HG02884 (cell line): Measurements from ENCODE around the gene CARHSP1.
"Not testable (repeated sequence)": the region's sequence is repeated elsewhere in the genome, so short reads cannot be mapped to it uniquely, and the experiment has no call there.

Experiments
- ATAC-seq: cut with Tn5 transposase; IDR thresholded peaks from one replicate; pipeline ENCODE4 v1.9.1; 2021; ENCODE audit warnings: mild to moderate bottlenecking, moderate library complexity; ENCODE audit not compliant: unreplicated experiment

CARHSP1 gene

GRCh38 chr16:8873866-8874195, 5.0 kb upstream of the CARHSP1 start:
- not testable (repeated sequence) for ATAC-seq

GRCh38 chr16:8872967-8873865, 4.4 kb upstream of the CARHSP1 start:
- ATAC-seq: no peak

DNA sequence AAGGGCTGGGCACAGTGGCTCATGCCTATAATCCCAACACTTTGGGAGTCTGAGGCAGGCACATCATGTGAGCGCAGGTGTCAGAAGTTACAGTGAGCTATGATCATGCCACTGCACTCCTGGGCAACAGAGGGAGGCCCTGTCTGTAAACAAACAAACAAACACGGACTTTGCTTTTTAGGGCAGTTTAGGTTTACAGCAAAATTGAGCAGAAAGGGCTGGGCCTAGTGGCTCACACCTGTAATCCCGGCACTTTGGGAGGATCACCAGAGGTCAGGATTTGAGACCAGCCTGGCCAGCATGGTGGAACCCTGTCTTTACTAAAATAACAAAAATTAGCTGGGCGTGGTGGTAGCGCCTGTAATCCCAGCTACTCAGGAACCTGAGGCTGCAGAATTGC, 3.3 kb upstream of the CARHSP1 start:
- no peak for ATAC-seq

- not testable (repeated sequence) for ATAC-seq
These were observed 1.1 kb upstream of the CARHSP1 start for GRCh38 chr16:8869988-8870241.

DNA sequence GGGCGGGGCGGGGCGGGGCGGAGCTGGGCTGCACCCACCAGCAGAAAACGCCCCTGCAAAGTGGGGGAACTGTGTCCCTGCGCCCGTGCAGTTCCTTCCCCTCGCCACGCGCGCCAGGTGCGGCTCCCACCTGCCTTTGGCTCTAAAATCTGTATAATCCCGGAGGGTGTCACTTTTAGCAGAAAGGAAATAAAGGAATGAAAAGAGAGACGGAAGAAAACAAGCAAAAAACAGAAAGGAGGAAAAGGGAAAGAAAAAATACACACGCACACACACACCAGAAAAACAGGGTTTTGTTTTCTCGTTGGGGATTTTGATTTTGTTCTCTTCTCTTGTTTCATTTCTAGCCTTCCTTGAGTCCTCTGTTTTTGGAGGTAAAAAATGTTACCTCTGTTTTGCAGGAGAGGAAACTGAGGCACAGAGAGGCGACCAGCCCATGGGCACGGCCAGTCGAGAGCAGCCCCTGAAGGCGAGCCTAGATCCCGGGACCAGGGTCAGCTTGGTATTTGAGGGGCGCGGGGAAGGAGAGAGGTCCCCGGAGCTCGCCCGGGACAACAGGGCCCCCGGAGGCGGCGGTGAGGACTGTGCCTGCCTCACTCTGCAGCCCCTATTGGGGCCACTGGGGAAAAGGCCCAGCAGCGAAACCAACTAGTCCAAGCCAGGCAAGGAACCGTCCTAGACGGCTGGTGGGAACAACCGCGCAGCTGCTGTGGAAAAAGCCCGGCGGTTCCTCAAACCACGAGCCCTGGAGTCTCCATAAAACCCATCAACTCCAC, 594 bp upstream of the CARHSP1 start:
- ATAC-seq: no peak

DNA sequence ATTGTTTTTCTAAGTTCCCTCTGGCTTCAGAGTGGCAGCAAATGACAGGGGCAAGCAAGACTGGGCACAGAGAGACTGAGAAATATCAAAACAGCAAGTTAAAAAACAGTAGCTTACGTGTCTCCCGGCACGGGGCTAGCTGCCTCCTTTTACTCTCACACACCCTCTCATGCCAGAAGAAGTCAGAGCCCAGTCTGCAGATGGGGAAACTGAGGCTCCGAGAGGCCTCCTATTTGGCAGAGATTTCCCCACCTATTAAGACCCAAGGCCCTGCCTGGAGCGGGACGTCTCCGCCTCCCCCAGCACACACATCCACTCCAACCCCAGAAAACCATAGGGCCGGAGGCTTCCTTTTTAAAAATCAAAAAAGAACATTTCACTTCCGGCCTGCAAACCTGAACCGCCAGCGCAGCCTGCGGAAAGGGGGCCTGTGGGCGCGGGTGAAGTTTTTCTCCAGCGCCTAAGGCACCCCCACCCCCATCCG, 832 bp downstream of the CARHSP1 start:
- ATAC-seq: no peak

DNA sequence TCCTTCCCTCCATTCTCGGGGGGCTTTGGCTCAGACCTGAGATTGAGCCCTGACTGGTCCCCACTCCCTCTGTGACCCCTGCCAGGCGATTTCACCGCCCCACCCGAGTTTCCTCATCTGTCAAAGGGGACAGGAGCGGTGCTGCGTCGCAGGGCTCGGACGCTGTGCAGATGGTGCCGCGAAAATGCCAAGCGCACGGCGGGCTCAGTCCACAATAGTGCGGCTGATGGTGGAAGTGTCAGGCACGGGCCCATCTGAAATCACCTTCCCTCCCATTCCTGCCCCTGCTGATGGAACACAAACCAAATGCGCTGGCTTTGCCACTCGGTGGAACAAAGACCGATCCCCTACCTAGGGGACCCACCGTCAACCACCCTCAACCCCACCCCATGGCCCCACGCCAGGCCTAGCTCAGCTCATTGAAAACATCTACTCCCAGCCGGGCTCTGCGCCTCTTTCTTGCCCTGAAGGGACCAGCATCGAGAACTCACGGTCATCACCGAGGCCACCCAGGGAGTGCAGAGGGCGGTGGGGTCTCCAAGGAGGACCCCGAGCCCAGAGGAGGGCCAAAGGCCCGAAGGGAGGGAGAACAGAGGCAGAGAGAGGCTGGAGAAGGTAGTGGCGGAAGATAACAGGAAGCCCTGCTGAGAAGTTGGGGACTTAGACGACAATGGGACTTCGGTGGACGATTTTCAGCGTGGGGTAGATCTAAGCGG, 1.4 kb downstream of the CARHSP1 start:
- no peak for ATAC-seq

GRCh38 chr16:8866884-8867215, 2.0 kb downstream of the CARHSP1 start:
- ATAC-seq: no peak

GRCh38 chr16:8866118-8866883, 2.5 kb downstream of the CARHSP1 start:
- no peak for ATAC-seq

DNA sequence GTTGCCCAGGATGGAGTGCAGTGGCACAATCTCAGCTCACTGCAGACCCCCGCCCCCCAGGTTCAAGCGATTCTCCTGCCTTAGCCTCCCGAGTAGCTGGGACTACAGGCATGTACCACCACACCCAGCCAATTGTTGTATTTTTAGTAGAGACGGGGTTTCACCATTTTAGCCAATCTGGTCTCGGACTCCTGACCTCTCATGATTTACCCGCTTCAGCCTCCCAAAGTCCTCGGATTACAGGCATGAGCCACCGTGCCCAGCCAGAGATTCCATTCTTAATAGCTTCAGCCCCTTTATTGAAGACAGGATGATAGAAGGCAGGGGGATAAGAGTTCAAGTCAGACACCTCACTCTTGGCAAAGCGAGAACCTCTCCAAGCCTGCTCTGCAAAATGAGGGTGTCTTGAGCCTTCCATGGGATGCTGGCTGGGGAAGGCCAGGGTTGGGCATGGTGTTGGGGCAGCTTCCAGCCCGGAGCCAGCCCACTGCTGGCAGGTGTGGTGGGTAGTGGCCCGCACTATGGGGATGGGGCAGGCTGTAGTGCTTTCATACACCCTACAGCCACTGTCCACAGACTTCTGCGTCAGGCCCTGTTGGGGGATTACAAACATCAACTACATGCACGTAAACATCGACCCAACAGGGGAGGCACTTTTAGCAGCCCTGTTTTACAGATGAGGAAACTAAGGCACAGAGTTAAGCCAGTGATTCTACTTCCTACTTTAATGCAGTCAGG, 3.5 kb downstream of the CARHSP1 start:
- ATAC-seq: no peak

DNA sequence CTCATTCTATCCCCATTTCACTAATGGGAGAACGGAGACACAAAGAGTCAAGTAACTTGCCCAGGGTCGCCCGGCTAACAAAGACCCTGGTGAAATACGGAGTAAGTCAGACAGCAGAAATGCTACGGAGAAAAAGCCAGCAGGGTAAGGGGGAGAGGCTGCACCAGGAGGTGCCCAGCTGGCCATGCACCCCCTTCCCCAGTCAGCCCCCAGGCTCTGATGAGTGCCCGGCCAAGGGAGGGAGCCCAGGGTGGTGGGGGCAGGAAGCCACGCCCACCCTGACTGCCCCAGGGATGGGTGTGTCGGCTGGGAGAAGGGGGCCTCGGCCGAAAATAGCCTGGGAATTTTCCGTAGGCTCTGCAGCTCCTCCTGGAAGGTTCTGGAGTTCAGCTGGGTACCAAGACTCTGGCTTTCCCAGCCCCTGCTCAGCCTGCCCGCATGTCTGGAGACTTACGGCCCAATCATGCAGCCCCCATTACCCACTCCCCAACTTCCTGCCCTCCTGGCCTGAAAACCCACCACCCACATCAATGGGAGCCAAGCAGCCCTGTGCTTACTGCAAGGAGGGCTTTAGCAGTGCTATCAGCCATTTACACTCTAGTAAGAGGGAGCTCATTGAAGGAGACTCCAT, 4.2 kb downstream of the CARHSP1 start:
- no peak for ATAC-seq

GRCh38 chr16:8863594-8864424, 5.0 kb downstream of the CARHSP1 start:
- no peak for ATAC-seq

DNA sequence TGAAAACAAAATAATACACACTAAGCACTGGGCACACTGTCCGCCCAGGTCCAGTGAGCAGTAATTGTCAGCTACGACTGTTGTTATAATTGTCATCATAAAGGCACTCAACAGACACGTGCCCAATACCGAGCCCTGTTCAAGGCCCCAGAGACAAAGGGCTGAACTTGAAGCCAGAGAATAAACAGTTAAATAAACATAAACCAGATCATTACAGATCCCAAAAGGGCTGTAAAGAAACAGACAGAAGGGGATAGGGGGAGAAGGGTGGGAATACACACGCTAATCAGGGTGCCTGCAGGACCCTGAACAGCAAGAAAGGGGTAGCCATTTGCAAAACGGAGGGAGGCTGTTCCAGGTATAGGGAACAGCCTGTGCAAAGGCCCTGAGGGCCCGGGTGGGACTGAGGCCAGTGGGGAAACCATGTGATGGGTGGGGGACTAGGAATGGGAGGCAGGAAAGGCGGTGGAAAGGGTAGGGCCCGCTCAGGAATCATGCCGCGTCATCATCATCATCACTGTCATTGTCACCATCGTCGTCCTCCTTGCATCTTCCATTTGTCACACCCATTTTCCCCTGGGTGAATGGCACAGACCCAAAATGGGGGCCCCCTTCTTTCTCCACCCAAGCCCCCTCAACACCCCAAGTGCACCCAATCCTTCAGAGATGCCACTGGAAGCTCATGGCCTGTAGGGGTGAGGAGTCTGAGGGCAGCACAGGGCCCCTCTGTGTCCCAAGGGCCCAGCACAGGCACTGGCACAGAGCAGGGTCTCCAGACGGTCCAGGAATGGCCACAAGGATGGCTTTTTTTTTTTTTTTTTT, 6.3 kb downstream of the CARHSP1 start:
- ATAC-seq: no peak

GRCh38 chr16:8861563-8862308, 7.1 kb downstream of the CARHSP1 start:
- no peak for ATAC-seq

GRCh38 chr16:8859913-8860881, 8.6 kb downstream of the CARHSP1 start:
- no peak for ATAC-seq
